ENCODE measurements around the gene LSM11.

Gene LSM11

DNA sequence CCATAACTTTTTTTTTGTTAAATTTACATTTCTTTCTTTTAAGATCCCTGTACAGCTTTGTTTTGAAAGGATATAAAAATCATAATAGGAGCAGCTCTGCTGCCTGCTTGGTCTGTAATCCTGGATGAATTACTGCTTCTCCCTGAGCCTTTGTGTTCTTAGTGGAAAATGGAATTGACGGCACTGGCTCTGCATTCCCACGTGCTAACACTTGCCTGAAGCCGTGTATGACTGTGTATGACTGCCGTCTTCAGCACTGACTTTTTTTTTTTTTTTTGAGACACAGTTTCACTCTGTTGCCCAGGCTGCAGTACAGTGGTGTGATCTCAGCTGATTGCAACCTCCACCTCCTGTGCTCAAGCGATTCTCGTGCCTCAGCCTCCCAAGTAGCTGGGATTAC lies 7.5 kb upstream of the LSM11 start:
- no peak for DNase-seq

- no peak for DNase-seq
These were observed 3.9 kb upstream of the LSM11 start for GRCh38 chr5:157739388-157740228.

- DNase-seq: no peak
These were observed 3.3 kb upstream of the LSM11 start for GRCh38 chr5:157740229-157740610.

- no peak for DNase-seq
These were observed 2.4 kb upstream of the LSM11 start for GRCh38 chr5:157741131-157741530.

DNA sequence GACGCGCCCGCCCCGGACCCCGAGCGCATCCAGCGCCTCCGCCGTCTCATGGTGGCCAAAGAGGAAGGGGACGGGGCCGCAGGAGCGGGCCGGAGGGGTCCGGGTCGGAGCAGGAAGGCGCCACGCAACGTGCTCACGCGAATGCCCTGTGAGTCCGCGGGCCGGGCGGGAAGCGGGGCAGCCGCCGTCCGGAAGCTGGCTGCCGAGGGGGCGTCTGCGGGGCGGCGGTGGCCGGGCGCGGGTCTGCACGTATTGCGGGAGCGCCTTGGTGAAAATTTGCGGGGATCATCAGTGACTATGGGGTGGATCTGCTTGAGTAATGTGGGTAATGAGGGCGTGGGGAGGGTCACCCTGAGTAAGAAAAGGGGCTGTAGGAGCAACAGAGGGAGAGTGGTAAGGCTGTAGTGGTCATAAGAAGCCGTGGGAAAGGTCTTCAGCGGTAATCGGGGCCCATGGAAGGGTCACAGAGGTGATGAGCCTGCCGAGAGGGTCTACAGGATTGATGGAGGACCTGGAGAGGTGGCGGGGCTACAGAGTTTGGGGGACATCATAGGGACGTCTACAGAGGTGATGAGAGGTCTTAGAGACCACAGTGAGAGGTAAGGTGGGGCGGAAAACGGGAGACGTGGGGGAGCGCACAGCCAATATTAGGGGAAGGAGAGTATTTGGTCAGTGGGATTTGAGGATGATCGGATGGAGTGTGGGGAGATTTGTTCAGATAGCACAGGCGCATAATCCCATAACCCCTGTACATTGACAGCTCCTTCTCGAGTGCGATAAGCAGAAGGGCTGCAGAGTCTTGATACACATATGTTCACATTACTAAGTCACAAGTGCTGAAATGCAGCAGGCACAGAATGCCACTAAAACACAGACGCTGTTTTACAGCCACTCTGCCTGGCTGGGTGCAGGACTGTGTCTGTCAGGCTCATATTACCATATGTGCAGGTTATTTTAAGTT lies 819 bp downstream of the LSM11 start:
- DNase-seq: peak; percentile 41

GRCh38 chr5:157745041-157745456 lies 1.5 kb downstream of the LSM11 start:
- no peak for DNase-seq

DNA sequence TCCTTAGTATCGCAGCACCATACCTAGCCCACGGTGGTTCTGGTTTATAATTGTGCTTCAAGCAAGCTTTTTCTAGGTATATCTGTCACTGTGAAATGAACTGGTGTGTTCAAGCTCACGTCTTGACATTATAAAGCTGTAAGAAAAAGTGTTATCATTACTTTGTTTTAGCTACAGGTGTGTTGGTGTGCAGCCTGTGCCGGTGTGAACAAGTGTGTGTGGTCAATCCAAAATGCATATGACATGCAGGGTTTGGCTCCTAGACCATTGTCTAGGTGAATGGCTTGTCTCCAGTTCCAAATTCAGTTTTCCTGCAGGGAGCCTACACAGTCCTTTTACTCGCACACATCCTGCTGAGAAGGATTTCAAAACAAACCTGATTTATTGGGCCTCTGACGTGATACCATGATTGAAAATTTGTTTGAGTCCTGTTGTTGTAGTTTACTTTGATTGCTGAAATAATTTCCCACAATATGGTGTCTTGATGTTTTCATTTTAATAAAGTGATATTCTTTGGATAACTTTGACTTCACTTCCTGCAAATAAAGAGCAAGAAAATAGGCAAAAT lies 3.7 kb downstream of the LSM11 start:
- no peak for DNase-seq

GRCh38 chr5:157747766-157748700 lies 4.5 kb downstream of the LSM11 start:
- no peak for DNase-seq

DNA sequence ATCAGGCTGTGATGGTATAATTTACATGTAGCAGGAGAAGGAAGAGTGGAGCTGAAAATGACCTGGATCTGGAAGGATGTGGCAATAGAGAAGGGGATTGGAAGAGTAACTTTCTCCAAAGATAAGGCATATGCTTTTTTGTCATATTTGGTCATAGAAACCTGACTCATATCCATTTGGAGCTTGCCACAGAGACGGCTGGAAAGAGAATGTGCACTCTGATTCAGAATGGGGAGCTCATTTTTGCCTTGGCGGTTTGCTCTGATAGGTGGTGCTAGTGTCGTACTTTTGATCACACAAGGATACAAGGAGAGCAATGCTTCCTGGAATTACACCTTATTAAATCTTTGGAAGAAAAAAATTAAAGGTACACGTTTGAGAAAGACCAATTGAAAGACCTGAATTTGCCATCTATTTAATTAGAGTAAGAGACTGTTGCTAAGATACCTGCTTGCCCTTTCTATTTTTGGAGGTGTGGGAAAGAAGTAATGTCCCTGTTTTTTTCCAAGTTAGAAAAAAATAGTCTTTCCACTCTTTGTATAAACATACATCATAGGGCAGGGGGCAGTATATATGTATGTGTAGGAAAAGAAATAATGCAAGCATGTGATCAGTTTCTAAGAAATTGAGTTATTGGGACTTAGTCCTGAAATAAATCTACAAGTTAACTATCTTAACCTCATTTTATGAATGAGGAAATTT lies 5.4 kb downstream of the LSM11 start:
- no peak for DNase-seq

- no peak for DNase-seq
These were observed 5.9 kb downstream of the LSM11 start for GRCh38 chr5:157749462-157749799.

GRCh38 chr5:157750320-157750719 lies 6.8 kb downstream of the LSM11 start:
- no peak for DNase-seq

DNA sequence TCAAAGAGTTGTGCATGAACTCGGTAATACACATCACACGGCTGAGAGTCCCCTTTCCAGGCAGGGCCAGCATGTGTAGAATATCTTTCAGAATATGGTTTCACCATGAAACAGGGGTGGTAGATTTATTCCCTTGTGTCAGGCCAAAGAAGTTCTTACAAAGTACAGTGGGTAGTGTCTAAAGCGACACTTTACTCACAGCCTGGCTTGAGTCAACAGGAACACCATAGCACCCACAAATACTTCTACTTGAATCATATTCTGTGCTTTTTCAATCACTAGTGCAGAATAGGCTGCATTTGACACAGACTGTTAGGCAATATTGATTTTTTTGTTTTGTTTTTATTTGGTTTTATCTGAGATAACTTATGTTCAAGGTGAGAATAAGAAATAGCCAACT lies 12.6 kb downstream of the LSM11 start:
- DNase-seq: no peak

DNA sequence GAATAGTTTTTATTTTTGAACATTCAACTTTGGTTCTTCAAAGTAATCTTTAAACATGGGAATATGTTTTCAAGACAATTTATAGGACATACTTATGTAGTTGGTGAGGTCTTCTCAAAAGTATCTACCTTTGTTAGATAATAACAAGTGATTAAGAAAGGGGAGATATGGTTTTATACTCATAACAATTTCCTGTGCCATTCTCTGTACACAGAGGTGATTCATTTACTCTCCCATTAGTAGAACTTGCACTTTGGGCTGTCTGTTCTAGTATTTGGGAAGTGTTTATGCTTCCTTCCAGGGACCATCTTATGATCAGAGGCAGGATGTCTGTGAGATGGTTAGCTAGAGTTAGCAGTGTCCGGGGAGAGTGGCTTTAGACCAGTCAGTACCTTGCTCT lies 15.2 kb downstream of the LSM11 start:
- DNase-seq: no peak

DNA sequence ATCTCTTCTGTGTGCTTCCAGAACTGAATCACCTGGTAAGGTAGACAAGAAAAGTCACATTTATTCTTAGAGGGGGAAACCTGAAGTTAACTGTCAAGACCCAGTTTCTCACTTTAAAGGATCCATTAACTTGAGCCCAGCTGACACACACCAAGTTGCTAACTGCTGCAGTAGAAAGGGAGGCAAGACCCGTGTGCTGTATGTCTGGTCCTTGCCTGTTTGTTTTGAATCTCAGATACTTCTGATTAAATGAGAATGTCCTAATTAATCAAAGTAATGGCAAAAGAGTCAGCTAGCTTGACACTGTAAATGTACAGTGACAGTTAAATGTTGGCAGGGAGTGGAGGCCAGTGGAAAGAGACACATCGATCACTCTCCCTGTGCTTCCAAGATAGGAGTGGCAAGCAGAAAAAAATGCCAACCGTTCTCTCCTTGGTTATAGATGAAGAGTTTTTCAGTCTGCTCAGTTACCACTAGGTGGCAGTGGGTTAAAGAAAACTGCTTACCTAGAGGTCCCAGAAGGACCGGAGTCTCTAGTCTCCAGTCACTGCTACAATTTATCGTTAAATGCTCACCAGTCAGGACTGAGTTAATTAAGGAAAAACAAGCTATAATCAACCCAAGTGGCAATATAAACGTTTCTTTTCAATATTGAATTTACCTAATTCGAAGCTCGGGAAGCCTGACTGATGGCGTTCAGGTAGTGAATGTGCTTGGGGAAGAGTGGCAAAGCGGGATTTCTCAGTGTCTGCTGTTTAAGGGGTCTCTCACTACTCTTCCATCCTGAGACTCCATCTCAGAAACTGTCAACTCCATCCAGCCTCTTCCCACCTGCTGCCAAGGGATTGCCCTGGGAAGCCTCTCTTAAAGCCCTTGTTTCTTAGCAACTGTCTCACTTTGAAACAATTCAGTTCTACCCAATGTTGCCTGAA lies 18.4 kb downstream of the LSM11 start:
- DNase-seq: no peak

GRCh38 chr5:157764531-157764930 lies 21.0 kb downstream of the LSM11 start:
- no peak for DNase-seq

- no peak for DNase-seq
These were observed 22.9 kb downstream of the LSM11 start for GRCh38 chr5:157766442-157766841.

GRCh38 chr5:157766902-157767301 lies 23.4 kb downstream of the LSM11 start:
- DNase-seq: no peak

- DNase-seq: no peak
These were observed 24.2 kb downstream of the LSM11 start for GRCh38 chr5:157767689-157768088.

DNA sequence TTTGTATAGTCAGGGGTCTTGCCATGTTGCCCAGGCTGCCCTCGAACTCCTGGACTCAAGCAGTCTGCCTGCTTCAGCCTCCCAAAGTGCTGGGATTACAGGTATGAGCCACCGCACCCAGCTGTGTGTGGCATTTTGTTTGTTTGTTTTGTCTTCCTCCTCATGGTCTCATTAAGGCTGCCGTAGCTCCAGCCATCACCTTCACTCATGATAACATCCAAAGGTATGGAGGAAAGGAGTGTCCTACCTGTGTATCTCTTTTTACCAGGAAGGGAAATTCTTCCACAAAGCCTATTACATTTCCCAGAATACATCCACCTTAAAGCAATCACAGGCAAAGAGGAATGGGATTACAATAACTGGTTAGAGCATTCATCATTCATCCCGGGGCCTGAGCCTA lies 27.2 kb downstream of the LSM11 start:
- DNase-seq: no peak

DNA sequence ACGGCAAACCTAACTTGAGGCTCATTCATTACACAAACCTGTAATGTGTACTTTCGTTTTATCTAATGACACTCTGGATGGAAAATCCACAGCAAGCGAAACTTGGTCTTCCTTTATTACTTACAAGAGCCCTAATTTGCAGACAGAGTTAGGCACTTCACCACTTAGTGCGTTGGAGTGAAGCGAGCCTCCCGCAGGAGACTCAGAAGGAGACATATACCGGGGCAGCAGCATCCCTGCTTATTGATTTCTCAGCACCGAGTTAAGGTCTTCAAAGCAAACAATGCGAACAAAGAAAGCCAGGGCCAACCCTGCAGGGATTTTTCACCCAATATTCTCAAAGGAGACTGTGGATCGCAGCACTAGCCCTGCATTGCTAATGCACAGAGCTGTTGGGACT lies 28.6 kb downstream of the LSM11 start:
- DNase-seq: no peak
